Measurements from ENCODE around the gene MMP24. TPM values are rescaled to one million over a fixed set of nuclear protein-coding genes. Genes with fewer than 3 reads are reported as not detected.

The MMP24 gene
- total RNA-seq, 1 donor from 2014 or later = 15.6 TPM

- H3K79me2 ChIP-seq (ENCODE audit: insufficient read depth, low read length) = no peaks in the 10 kb centered on the region
- H3K9ac ChIP-seq (ENCODE audit: low read length) = no peak overlapping the region
- DNase-seq (ENCODE audit: low read depth) (peak; percentile 26), FAIRE-seq (no peak)
- H3K4me2 ChIP-seq (ENCODE audit: low read length) = peak overlapping the region; percentile 87
- H3K4me1 ChIP-seq (ENCODE audit: insufficient read depth, low read length) = peaks cover 7% of the 10 kb centered on the region
- Mint-ChIP-seq H3K4me1 (ENCODE audit: low read depth, unreplicated experiment) (peaks cover 7% of the 10 kb centered on the region), H3K36me3 (ENCODE audit: low read depth, unreplicated experiment) (peaks cover 3% of the 10 kb centered on the region), H3K9me3 (ENCODE audit: unreplicated experiment) (peaks cover 4% of the 10 kb centered on the region), H3K4me3 (ENCODE audit: unreplicated experiment) (peak overlapping the region; percentile 84), H3K27ac (ENCODE audit: unreplicated experiment) (no peak overlapping the region), H3K27me3 (ENCODE audit: low read depth, unreplicated experiment) (peaks cover 29% of the 10 kb centered on the region)
- peaks cover 4% of the 10 kb centered on the region for H4K20me1 ChIP-seq (ENCODE audit: insufficient read depth, low read length)
- H3K4me3 ChIP-seq (ENCODE audit: insufficient read depth, low read depth, low read length) = no peak overlapping the region
- TF ChIP-seq EZH2 (IDR thresholded peaks at IDR 0.05; ENCODE audit: insufficient read depth, low read length) = no peak
- TF ChIP-seq CTCF (IDR thresholded peaks at IDR 0.05; ENCODE audit: insufficient read depth, low read depth, low read length) = no peak
- H3K9me3 ChIP-seq (ENCODE audit: insufficient read depth, low read depth, low read length) = no peaks in the 10 kb centered on the region
- H2AFZ ChIP-seq (ENCODE audit: low read depth, low read length) = no peak overlapping the region
- H3K27ac ChIP-seq (ENCODE audit: low read depth, low read length) = no peak overlapping the region
- no peaks in the 10 kb centered on the region for H3K36me3 ChIP-seq (ENCODE audit: insufficient read depth, low read length)
- H3K27me3 ChIP-seq (ENCODE audit: insufficient read depth, low read length) = peaks cover 25% of the 10 kb centered on the region
Measured at GRCh38 chr20:35226884-35227681, 593 bp downstream of the MMP24 start.

GRCh38 chr20:35232575-35232974, 6.1 kb downstream of the MMP24 start:
- H3K9me3 Mint-ChIP-seq (ENCODE audit: unreplicated experiment) = peaks cover 8% of the 10 kb centered on the region
- TF ChIP-seq CTCF (IDR thresholded peaks at IDR 0.05; ENCODE audit: insufficient read depth, low read depth, low read length) (no peak), EZH2 (IDR thresholded peaks at IDR 0.05; ENCODE audit: insufficient read depth, low read length) (no peak)
- Histone ChIP-seq H4K20me1 (ENCODE audit: insufficient read depth, low read length) (no peaks in the 10 kb centered on the region), H3K36me3 (ENCODE audit: insufficient read depth, low read length) (no peaks in the 10 kb centered on the region), H3K4me2 (ENCODE audit: low read length) (peak overlapping the region; percentile 29), H3K79me2 (ENCODE audit: insufficient read depth, low read length) (no peaks in the 10 kb centered on the region), H3K9ac (ENCODE audit: low read length) (no peak overlapping the region), H3K27me3 (ENCODE audit: insufficient read depth, low read length) (peaks cover 5% of the 10 kb centered on the region), H3K4me3 (ENCODE audit: insufficient read depth, low read depth, low read length) (no peak overlapping the region), H3K4me1 (ENCODE audit: insufficient read depth, low read length) (peaks cover 5% of the 10 kb centered on the region), H3K9me3 (ENCODE audit: insufficient read depth, low read depth, low read length) (no peaks in the 10 kb centered on the region), H2AFZ (ENCODE audit: low read depth, low read length) (no peak overlapping the region), H3K27ac (ENCODE audit: low read depth, low read length) (no peak overlapping the region)
- DNase-seq (ENCODE audit: low read depth) (peak; percentile 89), FAIRE-seq (no peak)
- H3K4me1 Mint-ChIP-seq (ENCODE audit: low read depth, unreplicated experiment) = peaks cover 6% of the 10 kb centered on the region
- no peak overlapping the region for H3K27ac Mint-ChIP-seq (ENCODE audit: unreplicated experiment)
- H3K27me3 Mint-ChIP-seq (ENCODE audit: low read depth, unreplicated experiment) = peaks cover 18% of the 10 kb centered on the region
- H3K36me3 Mint-ChIP-seq (ENCODE audit: low read depth, unreplicated experiment) = peaks cover 3% of the 10 kb centered on the region
- no peak overlapping the region for H3K4me3 Mint-ChIP-seq (ENCODE audit: unreplicated experiment)

DNA sequence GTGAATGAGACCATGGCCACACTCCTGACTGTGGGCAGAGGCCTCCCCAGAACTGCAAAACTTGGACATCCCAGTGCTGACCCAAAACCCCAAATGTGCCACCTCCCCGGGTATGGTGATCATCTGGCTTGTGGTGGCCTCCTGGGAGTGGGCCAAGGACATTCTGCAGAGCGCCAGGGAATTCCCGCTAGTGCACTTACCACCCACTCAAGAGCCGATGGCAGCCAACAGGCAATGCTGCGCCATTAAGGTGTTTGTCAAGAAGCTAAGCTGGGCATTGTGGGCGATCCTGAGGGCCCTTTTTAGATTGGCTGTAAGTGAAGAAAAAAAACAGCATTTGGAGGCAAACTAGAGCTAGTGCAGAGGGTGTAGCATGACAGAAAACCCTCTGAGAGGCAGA, 9.4 kb downstream of the MMP24 start:
- FAIRE-seq (no peak), DNase-seq (ENCODE audit: low read depth) (no peak)
- Histone ChIP-seq H3K27ac (ENCODE audit: low read depth, low read length) (no peak overlapping the region), H3K4me3 (ENCODE audit: insufficient read depth, low read depth, low read length) (no peak overlapping the region), H3K4me2 (ENCODE audit: low read length) (no peak overlapping the region), H3K36me3 (ENCODE audit: insufficient read depth, low read length) (no peaks in the 10 kb centered on the region), H3K9ac (ENCODE audit: low read length) (no peak overlapping the region), H2AFZ (ENCODE audit: low read depth, low read length) (no peak overlapping the region), H3K27me3 (ENCODE audit: insufficient read depth, low read length) (peaks cover 3% of the 10 kb centered on the region), H4K20me1 (ENCODE audit: insufficient read depth, low read length) (no peaks in the 10 kb centered on the region), H3K4me1 (ENCODE audit: insufficient read depth, low read length) (peaks cover 5% of the 10 kb centered on the region), H3K9me3 (ENCODE audit: insufficient read depth, low read depth, low read length) (no peaks in the 10 kb centered on the region), H3K79me2 (ENCODE audit: insufficient read depth, low read length) (no peaks in the 10 kb centered on the region)
- H3K36me3 Mint-ChIP-seq (ENCODE audit: low read depth, unreplicated experiment) = peaks cover 2% of the 10 kb centered on the region
- peaks cover 8% of the 10 kb centered on the region for H3K9me3 Mint-ChIP-seq (ENCODE audit: unreplicated experiment)
- no peak overlapping the region for H3K4me3 Mint-ChIP-seq (ENCODE audit: unreplicated experiment)
- H3K27ac Mint-ChIP-seq (ENCODE audit: unreplicated experiment) = no peak overlapping the region
- H3K27me3 Mint-ChIP-seq (ENCODE audit: low read depth, unreplicated experiment) = peaks cover 15% of the 10 kb centered on the region
- peaks cover 15% of the 10 kb centered on the region for H3K4me1 Mint-ChIP-seq (ENCODE audit: low read depth, unreplicated experiment)
- no peak for TF ChIP-seq EZH2 (IDR thresholded peaks at IDR 0.05; ENCODE audit: insufficient read depth, low read length)
- TF ChIP-seq CTCF (IDR thresholded peaks at IDR 0.05; ENCODE audit: insufficient read depth, low read depth, low read length) = no peak
